ENCODE measurements around the gene UBE2S.
"Not testable (repeated sequence)": the region's sequence is repeated elsewhere in the genome, so short reads cannot be mapped to it uniquely, and the experiment has no call there.

UBE2S gene

GRCh38 chr19:55402509-55402908 is 5.1 kb downstream of the UBE2S start:
- TF ChIP-seq, protein P1, sequence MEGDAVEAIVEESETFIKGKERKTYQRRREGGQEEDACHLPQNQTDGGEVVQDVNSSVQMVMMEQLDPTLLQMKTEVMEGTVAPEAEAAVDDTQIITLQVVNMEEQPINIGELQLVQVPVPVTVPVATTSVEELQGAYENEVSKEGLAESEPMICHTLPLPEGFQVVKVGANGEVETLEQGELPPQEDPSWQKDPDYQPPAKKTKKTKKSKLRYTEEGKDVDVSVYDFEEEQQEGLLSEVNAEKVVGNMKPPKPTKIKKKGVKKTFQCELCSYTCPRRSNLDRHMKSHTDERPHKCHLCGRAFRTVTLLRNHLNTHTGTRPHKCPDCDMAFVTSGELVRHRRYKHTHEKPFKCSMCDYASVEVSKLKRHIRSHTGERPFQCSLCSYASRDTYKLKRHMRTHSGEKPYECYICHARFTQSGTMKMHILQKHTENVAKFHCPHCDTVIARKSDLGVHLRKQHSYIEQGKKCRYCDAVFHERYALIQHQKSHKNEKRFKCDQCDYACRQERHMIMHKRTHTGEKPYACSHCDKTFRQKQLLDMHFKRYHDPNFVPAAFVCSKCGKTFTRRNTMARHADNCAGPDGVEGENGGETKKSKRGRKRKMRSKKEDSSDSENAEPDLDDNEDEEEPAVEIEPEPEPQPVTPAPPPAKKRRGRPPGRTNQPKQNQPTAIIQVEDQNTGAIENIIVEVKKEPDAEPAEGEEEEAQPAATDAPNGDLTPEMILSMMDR (IDR thresholded peaks at IDR 0.05) = no peak
- DNase-seq (ENCODE audit: low spot score) = no peak
- H3K4me3 ChIP-seq = no peak overlapping the region
- no peak overlapping the region for H3K27ac ChIP-seq

- not testable (repeated sequence) for DNase-seq (ENCODE audit: low spot score); H3K4me3 ChIP-seq; H3K27ac ChIP-seq
These were observed 6.2 kb downstream of the UBE2S start for GRCh38 chr19:55401390-55401789.

DNA sequence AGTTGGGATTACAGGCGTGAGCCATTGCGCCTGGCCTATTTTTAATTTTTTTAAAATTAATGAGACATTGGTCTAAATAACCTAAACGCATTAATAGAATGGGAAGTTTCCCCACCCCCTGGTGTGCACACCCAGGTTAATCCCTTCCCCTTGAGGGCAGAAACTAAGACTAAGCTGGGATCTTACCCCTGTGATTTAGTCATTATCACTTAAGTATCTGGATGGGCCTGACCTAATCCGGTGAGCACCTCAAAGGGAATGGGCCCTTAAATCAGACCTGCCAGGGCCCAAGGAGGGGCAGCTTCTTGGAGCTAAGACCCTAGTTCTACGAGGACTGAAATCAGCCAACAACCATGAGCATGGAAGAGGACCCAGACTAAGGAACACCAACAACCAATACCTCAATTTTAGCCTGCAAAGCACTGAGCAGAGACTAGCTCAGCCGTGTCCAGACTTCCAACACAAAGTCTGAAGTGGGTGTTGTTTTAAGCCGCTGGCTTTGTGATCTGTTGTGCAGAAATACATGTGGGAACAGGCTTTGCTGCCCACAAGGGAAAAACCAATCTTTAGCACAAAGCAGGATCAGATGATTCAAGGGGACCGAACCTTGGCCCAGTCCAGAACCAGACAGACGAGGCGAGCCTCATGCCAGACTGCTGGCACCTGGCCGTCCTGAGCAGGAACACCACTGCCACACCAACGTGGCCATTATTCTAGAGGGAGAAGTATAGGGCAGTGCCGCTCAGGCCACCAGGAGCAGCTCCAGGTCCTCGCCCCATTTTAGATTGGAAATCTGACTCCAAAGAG is 7.1 kb downstream of the UBE2S start:
- H3K4me3 ChIP-seq = no peak overlapping the region
- no peak overlapping the region for H3K27ac ChIP-seq
- no peak for DNase-seq (ENCODE audit: low spot score)
- TF ChIP-seq, protein P1 (IDR thresholded peaks at IDR 0.05) = no peak

- no peak overlapping the region for H3K27ac ChIP-seq
- no peak for DNase-seq (ENCODE audit: low spot score)
- TF ChIP-seq, protein P1 (IDR thresholded peaks at IDR 0.05) = no peak
- no peak overlapping the region for H3K4me3 ChIP-seq
These were observed 9.2 kb downstream of the UBE2S start for GRCh38 chr19:55398200-55398925.

DNA sequence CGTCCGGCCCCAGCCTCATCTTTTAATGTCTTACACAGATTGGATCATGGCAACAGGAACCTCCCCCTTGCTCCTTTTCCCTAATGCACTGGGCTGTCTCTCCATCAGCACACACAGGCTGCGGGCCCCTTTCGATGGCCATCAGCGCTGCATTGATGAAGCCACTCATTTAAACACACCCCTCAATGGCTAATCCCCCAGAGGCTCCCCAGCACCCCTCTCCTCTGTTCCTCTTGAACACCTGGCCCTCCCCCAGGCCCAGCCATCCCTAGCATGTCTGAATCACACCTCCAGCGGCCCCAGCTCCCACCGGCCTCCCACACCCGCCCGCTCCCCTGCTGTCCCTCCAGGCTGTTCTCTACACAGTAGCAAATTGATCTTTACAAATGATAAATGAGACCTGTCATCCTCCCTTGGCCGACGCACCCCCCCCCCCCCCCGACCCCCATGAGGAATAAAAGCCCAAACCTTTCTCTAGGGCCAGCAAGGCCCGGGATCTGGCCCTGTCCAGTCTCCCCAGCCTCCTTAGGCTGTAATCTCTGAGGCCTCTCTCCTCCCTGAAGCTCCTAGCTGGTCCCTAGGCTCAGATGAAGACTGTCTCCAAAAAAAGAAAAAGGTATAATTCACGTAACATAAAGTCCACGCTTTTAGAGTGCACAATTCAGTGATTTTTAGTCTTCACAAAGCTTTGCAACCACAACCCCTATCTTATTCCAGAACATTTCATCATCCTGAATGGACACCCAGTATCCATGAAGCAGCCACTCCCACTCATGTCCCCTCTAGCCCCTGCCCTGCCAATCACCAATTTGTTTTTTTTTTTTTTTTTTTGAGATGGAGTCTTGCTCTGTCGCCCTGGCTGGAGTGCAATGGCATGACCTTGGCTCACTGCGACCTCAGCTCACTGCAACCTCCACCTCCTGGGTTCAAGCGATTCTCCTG is 14.5 kb downstream of the UBE2S start:
- no peak for DNase-seq (ENCODE audit: low spot score)
- TF ChIP-seq, protein P1 (IDR thresholded peaks at IDR 0.05) = no peak
- H3K4me3 ChIP-seq = no peak overlapping the region
- no peak overlapping the region for H3K27ac ChIP-seq

GRCh38 chr19:55391702-55392615 is 15.6 kb downstream of the UBE2S start:
- Histone ChIP-seq H3K27ac (no peak overlapping the region), H3K4me3 (no peak overlapping the region)

More at GRCh38 chr19:55391702-55392615, 15.6 kb downstream of the UBE2S start:
- TF ChIP-seq, protein P1 (IDR thresholded peaks at IDR 0.05) = no peak
- DNase-seq (ENCODE audit: low spot score) = no peak
